Mucosa of stomach (tissue), 1 donor: Measurements from ENCODE around the gene P3R3URF.

ENCODE experiments used
- H3K27me3 ChIP-seq: one replicate; pipeline ENCODE4 v1.7.0; 2013; ENCODE audit warnings: mild to moderate bottlenecking, low read length; ENCODE audit not compliant: control insufficient read depth, insufficient read depth
- H3K36me3 ChIP-seq: one replicate; pipeline ENCODE4 v1.7.0; 2013; ENCODE audit warnings: low read length; ENCODE audit not compliant: control insufficient read depth, insufficient read depth
- H3K4me1 ChIP-seq: one replicate; pipeline ENCODE4 v1.7.0; 2013; ENCODE audit warnings: mild to moderate bottlenecking, low read length; ENCODE audit not compliant: control insufficient read depth, insufficient read depth
- H3K4me3 ChIP-seq: one replicate; pipeline ENCODE4 v1.7.0; 2013; ENCODE audit warnings: low read length
- H3K9ac ChIP-seq: one replicate; pipeline ENCODE4 v1.7.0; 2013; ENCODE audit warnings: mild to moderate bottlenecking, low read length, moderate library complexity
- H3K9me3 ChIP-seq: one replicate; pipeline ENCODE4 v1.7.0; 2013; ENCODE audit warnings: mild to moderate bottlenecking, low read length, moderate library complexity; ENCODE audit not compliant: control insufficient read depth
- donor health status: Pancreatic carcinoma.

P3R3URF gene

DNA sequence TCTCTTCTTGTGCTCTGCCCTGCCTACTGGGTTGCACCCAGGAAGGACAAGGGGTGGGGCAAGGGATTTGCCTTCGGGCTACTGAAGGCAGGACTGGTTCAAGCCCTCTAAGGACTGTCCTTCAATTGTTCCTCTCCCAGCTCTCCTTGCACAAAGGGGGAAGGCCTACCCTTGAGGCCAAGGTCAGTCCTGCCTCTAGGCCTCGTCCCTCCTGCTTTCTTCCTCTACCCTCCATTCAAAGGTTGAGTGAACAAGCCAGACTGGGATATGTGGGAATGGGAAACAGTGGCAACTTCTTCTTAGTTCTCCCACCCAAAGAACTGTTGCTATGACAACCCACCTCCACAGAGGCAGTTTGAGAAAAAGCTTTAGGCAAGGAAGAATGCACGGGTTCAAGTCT is 29.5 kb upstream of the P3R3URF start:
- H3K36me3 ChIP-seq = no peaks in the 10 kb centered on the region
- no peaks in the 10 kb centered on the region for H3K9me3 ChIP-seq
- peak overlapping the region; percentile 2 for H3K9ac ChIP-seq
- no peak overlapping the region for H3K4me3 ChIP-seq
- peaks cover 5% of the 10 kb centered on the region for H3K27me3 ChIP-seq
- peaks cover 16% of the 10 kb centered on the region for H3K4me1 ChIP-seq

DNA sequence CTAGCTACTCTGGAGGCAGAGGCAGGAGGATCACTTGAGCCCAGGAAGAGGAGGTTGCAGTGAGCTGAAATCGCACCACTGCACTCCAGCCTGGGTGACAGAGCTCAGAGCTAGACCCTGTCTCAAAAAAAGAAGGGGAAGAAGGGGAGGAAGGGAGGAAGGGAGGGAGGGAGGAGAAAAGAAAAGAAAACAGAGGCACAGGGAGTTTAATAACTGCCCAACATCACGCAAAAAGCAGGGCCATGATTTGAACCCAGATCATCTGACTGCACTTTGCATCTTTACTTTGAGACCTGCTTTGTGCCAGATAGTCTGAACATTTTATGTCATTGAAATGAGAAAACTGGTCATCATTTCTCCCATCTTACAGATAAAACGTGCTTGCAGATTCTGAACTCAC is 28.9 kb upstream of the P3R3URF start:
- Histone ChIP-seq H3K4me3 (no peak overlapping the region), H3K36me3 (no peaks in the 10 kb centered on the region), H3K9me3 (no peaks in the 10 kb centered on the region), H3K27me3 (peaks cover 5% of the 10 kb centered on the region), H3K4me1 (peaks cover 16% of the 10 kb centered on the region), H3K9ac (no peak overlapping the region)

DNA sequence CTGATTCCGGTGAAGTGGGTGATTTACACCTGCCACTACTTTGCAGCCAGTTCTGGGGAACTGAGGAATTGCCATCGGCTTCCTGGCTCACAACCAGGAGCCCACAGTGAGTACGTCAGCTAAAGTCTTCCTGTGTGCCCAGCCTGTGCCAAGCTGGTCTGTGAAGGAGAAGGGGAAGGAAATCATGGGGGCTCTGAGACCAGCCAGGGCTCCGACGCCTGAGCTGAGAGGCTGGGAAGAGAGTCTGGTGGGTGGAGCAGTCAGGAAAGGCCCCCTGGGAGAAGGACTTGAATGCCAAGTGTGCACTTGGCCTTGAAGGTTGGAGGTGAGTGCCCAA is 28.1 kb upstream of the P3R3URF start:
- peaks cover 16% of the 10 kb centered on the region for H3K4me1 ChIP-seq
- H3K9ac ChIP-seq = peak overlapping the region; percentile 62
- H3K4me3 ChIP-seq = no peak overlapping the region
- H3K27me3 ChIP-seq = peaks cover 5% of the 10 kb centered on the region
- no peaks in the 10 kb centered on the region for H3K36me3 ChIP-seq
- H3K9me3 ChIP-seq = no peaks in the 10 kb centered on the region

DNA sequence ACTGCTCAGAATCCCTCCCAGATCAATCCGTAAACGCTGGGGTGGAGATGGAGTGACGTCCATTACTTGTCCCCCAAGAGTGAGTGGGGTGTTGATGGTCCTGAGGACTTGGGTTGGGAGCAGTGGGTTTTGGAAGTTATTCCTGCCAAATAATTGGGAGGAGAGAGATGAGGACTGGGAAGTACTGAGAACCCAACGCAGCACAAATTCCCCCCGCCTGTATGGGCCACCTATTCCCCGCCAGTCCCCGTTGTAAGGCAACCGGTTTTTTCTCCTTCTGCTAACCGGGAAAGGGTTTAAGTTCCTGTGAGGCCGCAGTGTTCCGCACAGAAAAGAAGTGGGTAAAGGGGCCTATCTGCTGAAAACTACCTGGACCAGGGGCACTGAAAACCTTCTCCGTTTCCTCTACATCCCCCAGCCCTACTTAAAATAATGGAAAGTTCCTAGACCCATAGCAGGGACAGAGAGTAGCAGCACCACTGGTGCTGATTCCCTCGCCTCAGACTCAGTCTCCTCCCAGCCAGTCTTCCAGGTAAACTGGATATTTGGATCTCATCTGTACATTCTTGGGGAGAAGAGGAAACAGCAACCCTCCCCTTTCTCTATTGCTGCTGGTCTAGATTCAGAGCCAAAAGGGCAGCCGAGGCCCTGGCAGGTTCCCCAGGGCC is 27.6 kb upstream of the P3R3URF start:
- peaks cover 17% of the 10 kb centered on the region for H3K4me1 ChIP-seq
- peak overlapping the region; percentile 62 for H3K9ac ChIP-seq
- H3K9me3 ChIP-seq = no peaks in the 10 kb centered on the region
- H3K36me3 ChIP-seq = no peaks in the 10 kb centered on the region
- H3K27me3 ChIP-seq = peaks cover 5% of the 10 kb centered on the region
- no peak overlapping the region for H3K4me3 ChIP-seq

DNA sequence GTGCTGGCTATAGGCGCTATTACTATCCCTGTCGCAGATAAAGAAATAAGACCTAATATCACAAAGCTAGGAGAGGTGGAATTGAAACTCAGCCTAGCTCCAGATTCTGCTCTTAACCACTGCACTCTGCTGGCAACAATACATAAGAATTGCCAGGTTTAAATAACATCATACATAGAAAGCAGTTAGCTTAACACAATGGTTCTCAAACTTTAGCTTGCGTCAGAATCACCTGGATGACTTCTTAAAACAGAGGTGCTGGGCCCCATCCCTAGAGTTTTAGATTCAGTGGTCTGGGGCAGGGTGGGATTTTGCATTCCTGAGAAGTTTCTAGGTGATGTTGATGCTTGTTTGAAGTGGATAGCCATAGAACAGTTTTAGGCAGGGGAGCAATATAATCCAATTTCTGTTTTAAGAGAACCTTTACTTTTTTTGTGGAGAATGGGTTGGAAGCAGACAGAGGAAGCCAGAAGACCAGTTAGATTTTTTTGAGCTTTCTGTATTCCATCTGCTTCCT is 23.0 kb upstream of the P3R3URF start:
- Histone ChIP-seq H3K4me1 (peaks cover 25% of the 10 kb centered on the region), H3K4me3 (no peak overlapping the region)

DNA sequence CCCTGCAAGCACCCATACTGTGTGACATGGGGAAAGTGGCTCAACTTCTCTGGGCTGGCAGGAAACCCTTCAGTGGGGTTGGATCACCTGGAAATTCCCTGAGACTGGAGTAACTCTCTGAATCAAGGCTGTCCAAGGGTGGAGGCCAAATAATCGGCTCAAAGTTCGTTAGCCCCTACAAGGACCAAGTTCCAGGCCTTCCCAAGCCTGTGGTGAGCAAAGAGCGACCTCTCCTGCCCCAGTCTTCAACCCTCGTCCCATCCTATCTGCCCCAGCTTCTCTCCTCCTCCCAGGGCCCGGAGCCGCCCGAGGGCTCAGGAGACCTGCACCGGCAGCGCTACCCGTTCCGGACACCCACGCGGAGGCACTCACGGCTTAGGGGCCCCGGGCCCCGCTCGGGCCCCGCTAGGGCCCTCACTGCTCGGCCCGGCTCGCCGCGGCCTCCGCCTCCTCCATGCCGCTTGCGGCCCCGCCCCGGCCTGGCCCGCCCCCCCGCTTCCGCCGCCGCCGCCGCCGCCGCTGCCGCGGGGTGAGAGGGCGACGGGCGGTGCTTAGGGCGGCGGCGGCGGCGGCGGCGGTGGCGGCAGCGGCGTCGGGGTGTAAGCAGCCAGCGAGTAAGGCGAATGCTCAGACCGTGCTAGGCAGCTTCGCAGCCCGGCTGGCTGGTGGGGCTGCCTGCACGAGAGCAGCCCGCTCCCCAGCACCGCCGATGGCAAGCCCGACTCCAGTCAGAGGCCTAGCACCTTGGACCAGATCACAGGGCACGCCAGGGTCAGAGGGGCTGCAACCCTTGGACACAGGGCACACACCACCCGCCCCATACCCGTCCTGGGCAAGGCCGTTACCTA is 21.9 kb upstream of the P3R3URF start, which contains the start of gene POMGNT1:
Gene POMGNT1 (minus strand): TSS at position 471 of the 848 bp plus-strand sequence. CDS start 613 bp downstream, outside the sequence.
- Histone ChIP-seq H3K27me3 (peaks cover 1% of the 10 kb centered on the region), H3K9me3 (no peaks in the 10 kb centered on the region), H3K9ac (peak within 1 kb of the TSS; percentile 82), H3K36me3 (peaks cover 15% of the 10 kb centered on the region), H3K4me3 (peak within 1 kb of the TSS; percentile 95), H3K4me1 (peaks cover 21% of the 10 kb centered on the region)

More for the DNA sequence above, 23.0 kb upstream of the P3R3URF start:
- H3K27me3 ChIP-seq = peaks cover 5% of the 10 kb centered on the region
- H3K36me3 ChIP-seq = peaks cover 4% of the 10 kb centered on the region
- no peak overlapping the region for H3K9ac ChIP-seq
- H3K9me3 ChIP-seq = no peaks in the 10 kb centered on the region

DNA sequence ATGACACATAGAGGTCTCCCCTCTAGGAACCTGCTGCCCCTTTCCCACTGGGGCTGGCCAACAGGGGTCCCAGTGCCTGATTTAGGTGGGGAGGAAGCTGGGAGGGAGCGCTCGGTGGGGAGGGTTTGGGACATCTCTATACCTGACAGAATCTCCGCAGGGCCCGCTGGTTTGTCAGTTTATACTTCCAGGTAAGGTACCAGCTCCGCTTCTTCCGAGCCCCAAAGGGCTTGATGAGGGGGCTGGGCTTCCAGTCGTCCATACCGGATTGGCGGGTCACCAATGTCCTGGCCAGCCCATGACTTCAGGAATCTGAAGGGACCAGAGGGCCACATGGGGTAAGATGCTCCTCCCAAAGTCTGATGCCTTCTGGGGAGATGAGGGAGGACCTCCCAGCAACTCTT is 21.3 kb upstream of the P3R3URF start:
- Histone ChIP-seq H3K9me3 (no peaks in the 10 kb centered on the region), H3K9ac (peak overlapping the region; percentile 72), H3K36me3 (peaks cover 15% of the 10 kb centered on the region), H3K27me3 (no peaks in the 10 kb centered on the region), H3K4me3 (peak overlapping the region; percentile 57), H3K4me1 (peaks cover 16% of the 10 kb centered on the region)

DNA sequence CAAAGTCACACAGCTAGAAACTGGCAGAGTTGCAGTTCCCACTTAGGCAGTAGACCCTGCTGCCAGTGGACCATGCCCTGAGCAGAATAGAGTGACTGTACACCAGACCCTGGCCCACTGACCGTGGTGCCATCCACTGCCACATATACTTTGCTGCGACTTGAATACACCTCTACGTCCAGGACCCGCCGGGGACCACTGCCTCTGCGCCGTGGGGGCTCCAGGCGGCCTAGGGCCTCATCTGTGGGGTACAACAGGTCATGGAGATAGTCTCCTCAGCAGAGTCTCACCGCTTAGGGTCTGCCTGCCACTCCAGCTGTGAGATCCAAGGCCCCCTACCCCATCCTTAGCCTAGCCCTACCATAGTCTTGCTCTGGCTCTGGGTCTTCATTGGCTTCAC is 20.3 kb upstream of the P3R3URF start:
- peaks cover 16% of the 10 kb centered on the region for H3K4me1 ChIP-seq
- H3K9me3 ChIP-seq = no peaks in the 10 kb centered on the region
- H3K9ac ChIP-seq = peak overlapping the region; percentile 72
- peaks cover 15% of the 10 kb centered on the region for H3K36me3 ChIP-seq
- H3K4me3 ChIP-seq = no peak overlapping the region
- no peaks in the 10 kb centered on the region for H3K27me3 ChIP-seq

DNA sequence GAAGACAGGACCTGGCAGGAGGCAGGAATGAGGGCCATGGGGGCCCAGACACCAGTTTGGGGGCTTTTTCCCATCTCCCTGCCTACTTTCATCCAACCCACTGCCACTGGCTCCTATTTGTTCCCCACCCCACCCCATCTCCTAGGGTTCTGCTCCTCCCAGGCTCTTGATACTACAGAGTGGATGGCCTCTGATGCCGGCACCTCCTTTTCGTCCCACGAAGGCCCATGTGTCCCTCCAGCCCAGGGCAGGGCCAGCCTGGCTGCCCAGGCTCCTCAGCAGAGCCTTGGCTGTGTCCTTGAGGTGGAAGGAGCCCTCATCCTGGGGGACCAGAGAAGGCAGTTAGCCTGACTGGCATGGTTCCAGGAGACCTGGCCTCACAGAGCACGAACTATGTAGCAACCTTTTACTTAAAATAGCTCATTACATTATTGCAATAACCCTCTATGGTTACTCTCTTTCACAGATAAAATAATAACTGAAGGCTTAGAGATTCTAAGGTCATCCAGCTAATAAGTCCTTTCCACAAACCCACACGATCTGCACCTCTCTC is 18.4 kb upstream of the P3R3URF start:
- H3K27me3 ChIP-seq = no peaks in the 10 kb centered on the region
- H3K4me3 ChIP-seq = no peak overlapping the region
- peaks cover 17% of the 10 kb centered on the region for H3K4me1 ChIP-seq
- no peaks in the 10 kb centered on the region for H3K9me3 ChIP-seq
- peak overlapping the region; percentile 20 for H3K9ac ChIP-seq
- H3K36me3 ChIP-seq = peaks cover 23% of the 10 kb centered on the region

DNA sequence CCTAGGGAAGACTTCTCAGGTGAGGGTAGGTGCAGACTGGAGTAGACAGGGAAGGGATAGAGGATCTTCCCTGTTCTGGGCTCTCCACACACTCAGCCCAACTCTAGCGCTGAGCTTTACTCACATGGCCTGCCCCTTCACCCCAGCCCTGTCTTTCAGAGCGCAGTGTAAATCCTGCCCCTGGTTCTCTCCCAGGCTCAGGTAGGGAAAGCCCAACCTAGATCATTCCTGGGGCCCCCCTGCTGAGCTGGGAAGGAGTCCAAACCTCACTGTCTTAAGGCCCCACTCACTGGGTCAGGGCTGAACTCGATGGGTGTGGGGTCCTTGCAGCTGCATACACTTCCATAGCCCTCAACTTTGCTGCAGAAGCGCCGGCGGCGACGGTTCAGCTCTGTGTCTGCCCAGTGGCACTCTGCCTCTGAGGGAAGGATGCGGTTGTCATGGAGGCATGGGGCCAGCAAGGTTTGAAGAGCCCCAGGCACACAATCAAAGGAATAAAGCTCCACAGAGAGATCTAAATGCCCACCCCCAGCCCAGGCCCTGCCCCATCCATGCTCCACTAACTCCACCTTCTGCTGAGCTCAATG is 17.8 kb upstream of the P3R3URF start:
- H3K36me3 ChIP-seq = peaks cover 23% of the 10 kb centered on the region
- no peak overlapping the region for H3K9ac ChIP-seq
- H3K9me3 ChIP-seq = no peaks in the 10 kb centered on the region
- no peaks in the 10 kb centered on the region for H3K27me3 ChIP-seq
- no peak overlapping the region for H3K4me3 ChIP-seq
- H3K4me1 ChIP-seq = peaks cover 23% of the 10 kb centered on the region

DNA sequence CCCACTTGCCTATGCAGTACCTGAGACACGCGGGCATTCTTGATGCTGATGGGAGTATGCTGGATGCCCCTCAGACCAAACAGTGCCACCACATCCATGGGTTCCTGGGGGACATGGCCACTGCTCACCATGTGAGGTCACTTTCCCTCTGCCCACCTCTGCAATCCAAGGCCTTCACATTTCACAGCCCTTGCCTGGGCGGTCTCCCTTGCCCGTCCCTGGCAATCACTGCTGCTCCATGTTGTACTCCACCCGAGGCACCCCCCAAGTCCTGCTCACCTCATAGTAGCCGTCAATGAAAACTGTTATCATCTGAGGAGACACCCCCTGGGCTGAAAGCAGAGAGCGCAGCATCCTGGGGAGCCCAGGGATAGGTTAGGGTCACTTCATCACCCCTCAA is 17.0 kb upstream of the P3R3URF start:
- Histone ChIP-seq H3K4me3 (no peak overlapping the region), H3K36me3 (peaks cover 23% of the 10 kb centered on the region), H3K9me3 (no peaks in the 10 kb centered on the region), H3K9ac (no peak overlapping the region), H3K4me1 (peaks cover 26% of the 10 kb centered on the region), H3K27me3 (no peaks in the 10 kb centered on the region)

DNA sequence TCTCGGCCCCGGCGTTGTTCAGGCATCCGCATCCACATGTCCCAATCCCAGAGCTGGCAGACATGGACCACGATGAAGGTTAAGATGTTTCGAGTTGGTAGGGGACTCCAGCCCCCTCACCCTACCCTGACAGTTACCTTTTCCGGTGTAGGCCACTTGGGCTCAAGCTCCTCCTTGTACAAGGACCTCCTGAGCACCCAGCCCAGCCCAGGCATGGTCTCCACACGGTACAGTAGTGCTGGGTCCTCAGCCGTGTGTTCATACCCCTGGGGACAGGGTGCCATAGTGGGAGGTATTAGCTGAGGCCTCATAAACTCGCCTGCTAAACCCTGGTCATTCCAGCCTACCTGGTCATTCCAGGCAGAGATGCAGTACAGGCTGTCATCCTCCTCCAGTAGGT is 15.9 kb upstream of the P3R3URF start:
- Histone ChIP-seq H3K9ac (no peak overlapping the region), H3K4me1 (peaks cover 29% of the 10 kb centered on the region), H3K9me3 (no peaks in the 10 kb centered on the region), H3K27me3 (no peaks in the 10 kb centered on the region), H3K4me3 (no peak overlapping the region), H3K36me3 (peaks cover 24% of the 10 kb centered on the region)
